Esophagus squamous epithelium (tissue), 5 donors: ENCODE results near the gene PAX8. TPM values are rescaled to one million over a fixed set of nuclear protein-coding genes. Genes with fewer than 3 reads are reported as not detected.

Experiments used
- DNase-seq: peaks from one replicate; lab custom pipeline; 2025; lab: John Stamatoyannopoulos, UW
- H3K27ac ChIP-seq, 4 donors: fragments of 200-600 bp; sonication (generic); one replicate each; pipeline ENCODE4 v1.5.1; 2016 to 2019; ENCODE audit warnings: mild to moderate bottlenecking in 1 of 4
- H3K27me3 ChIP-seq, 4 donors: fragments of 200-600 bp; sonication (generic); 1 replicate in 3 of 4; 2 replicates in 1 of 4; pipeline versions ENCODE4 v1.5.1 to v1.6.0; 2017 to 2021; ENCODE audit warnings: antibody characterized with exemption in 1 of 4
- H3K36me3 ChIP-seq, 3 donors: fragments of 200-600 bp; sonication (generic); one replicate each; pipeline ENCODE4 v1.5.1; 2016 to 2019
- H3K4me1 ChIP-seq, 3 donors: fragments of 200-600 bp; sonication (generic); one replicate each; pipeline ENCODE4 v1.5.1; 2017 to 2019
- H3K4me3 ChIP-seq, 4 donors: fragments of 200-600 bp; sonication (generic); 1 replicate in 3 of 4; 2 replicates in 1 of 4; pipeline ENCODE4 v1.5.1; 2016 to 2019; ENCODE audit warnings: mild to moderate bottlenecking in 2 of 4, moderate library complexity in 1 of 4
- H3K9me3 ChIP-seq, 3 donors: fragments of 200-600 bp; sonication (generic); one replicate each; pipeline ENCODE4 v1.5.1; 2016 to 2019
- CTCF ChIP-seq, 6 experiments: fragments of 450-650 bp in 4 of 6; fragments of 200-600 bp in 2 of 6; sonication (generic) in 2 of 6; IDR thresholded peaks; one replicate each; pipeline ENCODE4 v1.5.1; 2016 to 2019; ENCODE audit warnings: antibody characterized with exemption in 6 of 6, mild to moderate bottlenecking in 4 of 6, moderate library complexity in 4 of 6
- POLR2A ChIP-seq, 4 donors: fragments of 450-650 bp; IDR thresholded peaks; one replicate each; pipeline ENCODE4 v1.6.1; 2017; ENCODE audit warnings: antibody characterized with exemption in 4 of 4, mild to moderate bottlenecking in 4 of 4, moderate library complexity in 3 of 4
- WGBS, 2 donors: methylation state at CpG; one replicate each; pipeline ENCODE4 v1.1.5; 2018; 5-methylcytosine and 5-hydroxymethylcytosine counted together
- intact Hi-C: fragments of 100-400 bp; cut with DNase I; formaldehyde crosslinking; loops from one replicate; pipeline ENCODE4 v1.15.0; 2022
- total RNA-seq, 4 donors: library from RNA; depleted of rRNA; stranded (reverse); fragments of >200 nt; gene quantifications; one replicate each; pipeline ENCODE4 v1.1.0, GENCODE V29; 2016
- donor health status: DM: yes; HTN: yes; CAD: no.

The PAX8 gene
- total RNA-seq, 4 donors from 2014 or later, result 0.32 to 7.6 (median 2.7) TPM

GRCh38 chr2:113192459-113193100 is 86.1 kb downstream of the PAX8 start:
- intact Hi-C loops, result loop anchor here (10.0 kb wide), 1 partner anchor 48 kb away; no protein-coding TSS in a partner anchor
- Histone ChIP-seq H3K36me3 (peaks cover 0 to 55% (median 0%) of the 10 kb centered on the region in 3 donors), H3K27me3 (no peaks in the 10 kb centered on the region), H3K9me3 (no peaks in the 10 kb centered on the region), H3K4me3 (no peak overlapping the region), H3K4me1 (peaks cover 0 to 4% (median 0%) of the 10 kb centered on the region in 3 donors), H3K27ac (no peak overlapping the region)
- TF ChIP-seq CTCF (IDR thresholded peaks at IDR 0.05), result no peak
- WGBS, 2 donors, result 90% methylated on average over 3 to 6 of the region's 7 CpGs
- no peak for DNase-seq

GRCh38 chr2:113190871-113191270 is 87.8 kb downstream of the PAX8 start:
- no peak for DNase-seq
- peaks cover 0 to 51% (median 0%) of the 10 kb centered on the region in 3 donors for H3K36me3 ChIP-seq
- H3K4me1 ChIP-seq, result peaks cover 0 to 4% (median 2%) of the 10 kb centered on the region in 3 donors
- intact Hi-C loops, result loop anchor here (10.0 kb wide), 1 partner anchor 46 kb away; no protein-coding TSS in a partner anchor
- H3K4me3 ChIP-seq, result no peak overlapping the region
- 47 to 60% methylated on average over 1 of the region's 1 CpG for WGBS, 2 donors
- H3K9me3 ChIP-seq, result no peaks in the 10 kb centered on the region
- no peak for TF ChIP-seq CTCF (IDR thresholded peaks at IDR 0.05)
- TF ChIP-seq POLR2A (IDR thresholded peaks at IDR 0.05), result no peak
- no peak overlapping the region for H3K27ac ChIP-seq
- H3K27me3 ChIP-seq, result no peaks in the 10 kb centered on the region

GRCh38 chr2:113187771-113188170 is 91.0 kb downstream of the PAX8 start:
- Histone ChIP-seq H3K4me3 (no peak overlapping the region), H3K9me3 (no peaks in the 10 kb centered on the region), H3K4me1 (peaks cover 0 to 11% (median 0%) of the 10 kb centered on the region in 3 donors), H3K27ac (no peak overlapping the region), H3K36me3 (peaks cover 0 to 33% (median 0%) of the 10 kb centered on the region in 3 donors), H3K27me3 (no peaks in the 10 kb centered on the region)
- TF ChIP-seq POLR2A (IDR thresholded peaks at IDR 0.05) (no peak), CTCF (IDR thresholded peaks at IDR 0.05) (no peak)
- no peak for DNase-seq
- WGBS, 2 donors, result 69 to 73% methylated on average over 6 of the region's 6 CpGs
- intact Hi-C loops, result no loop called here

- Histone ChIP-seq H3K27me3 (no peaks in the 10 kb centered on the region), H3K36me3 (peaks cover 0 to 39% (median 0%) of the 10 kb centered on the region in 3 donors), H3K4me3 (no peak overlapping the region), H3K4me1 (peaks cover 3 to 19% (median 3%) of the 10 kb centered on the region in 3 donors), H3K27ac (no peak overlapping the region), H3K9me3 (no peaks in the 10 kb centered on the region)
- intact Hi-C loops, result no loop called here
- DNase-seq, result no peak
- TF ChIP-seq CTCF (IDR thresholded peaks at IDR 0.05), result no peak
- no peak for TF ChIP-seq POLR2A (IDR thresholded peaks at IDR 0.05)
- 76 to 79% methylated on average over 5 of the region's 5 CpGs for WGBS, 2 donors
These were observed 92.3 kb downstream of the PAX8 start for GRCh38 chr2:113186433-113186796.

GRCh38 chr2:113185664-113186432 is 92.9 kb downstream of the PAX8 start:
- H3K27ac ChIP-seq, result no peak overlapping the region
- WGBS, 2 donors, result 63 to 75% methylated on average over 4 of the region's 10 CpGs
- no peak for DNase-seq
- H3K36me3 ChIP-seq, result peaks cover 0 to 40% (median 0%) of the 10 kb centered on the region in 3 donors
- H3K4me1 ChIP-seq, result peaks cover 4 to 22% (median 6%) of the 10 kb centered on the region in 3 donors
- TF ChIP-seq CTCF (IDR thresholded peaks at IDR 0.05), result no peak
- no peak for TF ChIP-seq POLR2A (IDR thresholded peaks at IDR 0.05)
- no peaks in the 10 kb centered on the region for H3K9me3 ChIP-seq
- H3K4me3 ChIP-seq, result no peak overlapping the region
- intact Hi-C loops, result no loop called here
- H3K27me3 ChIP-seq, result no peaks in the 10 kb centered on the region
